Ovary (tissue), 3 donors: ENCODE results near the gene HAPSTR1.

Experiments used
- POLR2A ChIP-seq: fragments of 450-650 bp; IDR thresholded peaks from one replicate; pipeline ENCODE4 v1.6.1; 2017; ENCODE audit warnings: antibody characterized with exemption, mild to moderate bottlenecking, moderate library complexity
- TF ChIP-seq, protein P1 (sequence below), 3 donors: fragments of 450-650 bp in 2 of 3; fragments of 200-600 bp in 1 of 3; IDR thresholded peaks; one replicate each; pipeline versions ENCODE4 v1.5.1 to v1.8.0; 2016 to 2022; ENCODE audit warnings: antibody characterized with exemption in 3 of 3, mild to moderate bottlenecking in 1 of 3
- donor health status: DM: no; HTN: no; CAD: no.

GRCh38 chr16:9070254-9070653 lies 21.2 kb upstream of the HAPSTR1 start:
- TF ChIP-seq, protein P1, sequence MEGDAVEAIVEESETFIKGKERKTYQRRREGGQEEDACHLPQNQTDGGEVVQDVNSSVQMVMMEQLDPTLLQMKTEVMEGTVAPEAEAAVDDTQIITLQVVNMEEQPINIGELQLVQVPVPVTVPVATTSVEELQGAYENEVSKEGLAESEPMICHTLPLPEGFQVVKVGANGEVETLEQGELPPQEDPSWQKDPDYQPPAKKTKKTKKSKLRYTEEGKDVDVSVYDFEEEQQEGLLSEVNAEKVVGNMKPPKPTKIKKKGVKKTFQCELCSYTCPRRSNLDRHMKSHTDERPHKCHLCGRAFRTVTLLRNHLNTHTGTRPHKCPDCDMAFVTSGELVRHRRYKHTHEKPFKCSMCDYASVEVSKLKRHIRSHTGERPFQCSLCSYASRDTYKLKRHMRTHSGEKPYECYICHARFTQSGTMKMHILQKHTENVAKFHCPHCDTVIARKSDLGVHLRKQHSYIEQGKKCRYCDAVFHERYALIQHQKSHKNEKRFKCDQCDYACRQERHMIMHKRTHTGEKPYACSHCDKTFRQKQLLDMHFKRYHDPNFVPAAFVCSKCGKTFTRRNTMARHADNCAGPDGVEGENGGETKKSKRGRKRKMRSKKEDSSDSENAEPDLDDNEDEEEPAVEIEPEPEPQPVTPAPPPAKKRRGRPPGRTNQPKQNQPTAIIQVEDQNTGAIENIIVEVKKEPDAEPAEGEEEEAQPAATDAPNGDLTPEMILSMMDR (IDR thresholded peaks at IDR 0.05), result no peak
- TF ChIP-seq POLR2A, result no peak
